ENCODE data around the gene SETSIP.
"Not testable (repeated sequence)": the region's sequence is repeated elsewhere in the genome, so short reads cannot be mapped to it uniquely, and the experiment has no call there.

DNA sequence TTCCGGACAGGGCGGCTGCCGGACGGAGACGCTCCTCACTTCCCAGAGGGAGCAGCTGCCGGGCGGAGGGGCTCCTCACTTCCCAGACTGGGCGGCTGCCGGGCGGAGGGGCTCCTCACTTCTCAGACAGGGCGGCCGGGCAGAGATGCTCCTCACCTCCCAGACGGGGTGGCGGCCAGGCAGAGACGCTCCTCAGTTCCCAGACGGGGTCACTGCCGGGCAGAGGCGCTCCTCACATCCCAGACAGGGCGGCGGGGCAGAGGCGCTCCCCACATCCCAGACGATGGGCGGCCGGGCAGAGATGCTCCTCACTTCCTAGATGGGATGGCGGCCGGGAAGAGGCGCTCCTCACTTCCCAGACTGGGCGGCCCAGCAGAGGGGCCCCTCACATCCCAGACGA lies 49.2 kb downstream of the SETSIP start:
- TF ChIP-seq, protein P1, sequence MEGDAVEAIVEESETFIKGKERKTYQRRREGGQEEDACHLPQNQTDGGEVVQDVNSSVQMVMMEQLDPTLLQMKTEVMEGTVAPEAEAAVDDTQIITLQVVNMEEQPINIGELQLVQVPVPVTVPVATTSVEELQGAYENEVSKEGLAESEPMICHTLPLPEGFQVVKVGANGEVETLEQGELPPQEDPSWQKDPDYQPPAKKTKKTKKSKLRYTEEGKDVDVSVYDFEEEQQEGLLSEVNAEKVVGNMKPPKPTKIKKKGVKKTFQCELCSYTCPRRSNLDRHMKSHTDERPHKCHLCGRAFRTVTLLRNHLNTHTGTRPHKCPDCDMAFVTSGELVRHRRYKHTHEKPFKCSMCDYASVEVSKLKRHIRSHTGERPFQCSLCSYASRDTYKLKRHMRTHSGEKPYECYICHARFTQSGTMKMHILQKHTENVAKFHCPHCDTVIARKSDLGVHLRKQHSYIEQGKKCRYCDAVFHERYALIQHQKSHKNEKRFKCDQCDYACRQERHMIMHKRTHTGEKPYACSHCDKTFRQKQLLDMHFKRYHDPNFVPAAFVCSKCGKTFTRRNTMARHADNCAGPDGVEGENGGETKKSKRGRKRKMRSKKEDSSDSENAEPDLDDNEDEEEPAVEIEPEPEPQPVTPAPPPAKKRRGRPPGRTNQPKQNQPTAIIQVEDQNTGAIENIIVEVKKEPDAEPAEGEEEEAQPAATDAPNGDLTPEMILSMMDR (IDR thresholded peaks at IDR 0.05), result not testable (repeated sequence)
- not testable (repeated sequence) for TF ChIP-seq EZH2phosphoT487 (IDR thresholded peaks at IDR 0.05)
